HCT116 (cell line): ENCODE measurements around the gene ZNF317. TPM values are rescaled to one million over a fixed set of nuclear protein-coding genes. Genes with fewer than 3 reads are reported as not detected.

Source experiments
- ATAC-seq: fragments of 200-7000 bp; cut with Tn5 transposase; 2 replicates; pipeline ENCODE4 v1.9.1; 2020; ENCODE audit warnings: mild to moderate bottlenecking, moderate library complexity
- BruUV-seq: library from RNA; stranded (reverse); fragments of 400-500 nt; replicated peaks from 2 replicates; lab custom pipeline; 2021; lab: Mats Ljungman, UMichigan
- CTCF ChIA-PET: fragments of 300-600 bp; sonication (Branson Sonifier 250); formaldehyde crosslinking; loops from one replicate; lab custom pipeline; 2021; ENCODE audit warnings: antibody characterized with exemption; lab: Charles Lee
- POLR2A ChIA-PET: fragments of 300-600, 350-600 bp; sonication (Branson Sonifier 250); formaldehyde crosslinking; loops from one replicate; lab custom pipeline; 2021; ENCODE audit warnings: antibody characterized with exemption; lab: Charles Lee
- RAD21 ChIA-PET, 2 experiments: fragments of 300-600 bp; sonication (Branson Sonifier 250); formaldehyde crosslinking; loops; one replicate each; lab custom pipeline; 2023; ENCODE audit warnings: low total read pairs in 2 of 2; ENCODE audit not compliant: uncharacterized antibody in 2 of 2, unreplicated experiment in 2 of 2, low non-redundant PET in 1 of 2; lab: Charles Lee
- DNase-seq: peaks from one replicate; pipeline ENCODE4 v3.0.0-alpha.2; 2010; ENCODE audit warnings: low read depth, low spot score
- H2AFZ ChIP-seq: fragments of 200-600 bp; shearing (Covaris generic), sonication (generic); 2 replicates; pipeline ENCODE4 v1.6.1; 2017; ENCODE audit warnings: low read depth, mixed run types, mixed read lengths, antibody characterized with exemption, low read length; ENCODE audit not compliant: poor library complexity, severe bottlenecking
- H3K27ac ChIP-seq: 2 replicates; pipeline ENCODE4 v1.5.1; 2012; ENCODE audit warnings: low read depth, low read length
- H3K27me3 ChIP-seq: fragments of 200-600 bp; sonication (generic); 2 replicates; pipeline ENCODE4 v1.6.1; 2016; ENCODE audit warnings: mixed run types, low read length, mixed read lengths; ENCODE audit not compliant: insufficient read depth
- H3K36me3 ChIP-seq, 2 experiments: fragments of 200-500 bp in 1 of 2; fragments of 200-600 bp in 1 of 2; sonication (Bioruptor generic) in 1 of 2; sonication (generic) in 1 of 2; 2 replicates each; pipeline versions ENCODE4 v1.5.1 to v1.6.1; 2014 to 2016; ENCODE audit warnings: low read length in 2 of 2, inconsistent platforms in 1 of 2, mixed read lengths in 1 of 2, mixed run types in 1 of 2; ENCODE audit not compliant: insufficient read depth in 2 of 2, control insufficient read depth in 1 of 2
- H3K4me1 ChIP-seq, 2 experiments: fragments of 200-600 bp in 1 of 2; sonication (generic) in 1 of 2; 2 replicates each; pipeline versions ENCODE4 v1.5.1 to v1.6.1; 2012 to 2017; ENCODE audit warnings: low read length in 2 of 2, inconsistent platforms in 1 of 2, mild to moderate bottlenecking in 1 of 2, mixed read lengths in 1 of 2, mixed run types in 1 of 2, moderate library complexity in 1 of 2; ENCODE audit not compliant: insufficient read depth in 2 of 2, control insufficient read depth in 1 of 2
- H3K4me2 ChIP-seq: fragments of 200-600 bp; sonication (generic); 2 replicates; pipeline ENCODE4 v1.6.1; 2017; ENCODE audit warnings: mixed run types, low read length, mixed read lengths
- H3K4me3 ChIP-seq, 2 experiments: fragments of 200-600 bp in 1 of 2; sonication (generic) in 1 of 2; replicated peaks in 1 of 2; 2 replicates each; pipeline ENCODE4 v1.5.1; 2011 to 2016; ENCODE audit warnings: low read length in 2 of 2, control low read depth in 1 of 2, low read depth in 1 of 2, mild to moderate bottlenecking in 1 of 2, mixed read lengths in 1 of 2, mixed run types in 1 of 2
- H3K79me2 ChIP-seq: fragments of 200-600 bp; sonication (generic); 2 replicates; pipeline ENCODE4 v1.6.1; 2017; ENCODE audit warnings: mild to moderate bottlenecking, mixed run types, low read length, moderate library complexity, mixed read lengths; ENCODE audit not compliant: insufficient read depth
- H3K9ac ChIP-seq: fragments of 200-600 bp; sonication (generic); 2 replicates; pipeline ENCODE4 v1.6.1; 2016; ENCODE audit warnings: low read length, mixed read lengths
- H3K9me2 ChIP-seq: fragments of 200-600 bp; sonication (generic), shearing (Covaris generic); 2 replicates; pipeline ENCODE4 v1.6.1; 2017; ENCODE audit warnings: mixed run types, mild to moderate bottlenecking, moderate library complexity; ENCODE audit not compliant: insufficient read depth
- H3K9me3 ChIP-seq, 2 experiments: fragments of 200-500 bp in 1 of 2; fragments of 200-600 bp in 1 of 2; sonication (Bioruptor generic) in 1 of 2; sonication (generic) in 1 of 2; 2 replicates each; pipeline ENCODE4 v1.6.1; 2014 to 2017; ENCODE audit warnings: low read length in 2 of 2, mixed read lengths in 2 of 2, inconsistent platforms in 1 of 2, low read depth in 1 of 2, mild to moderate bottlenecking in 1 of 2, mixed run types in 1 of 2, moderate library complexity in 1 of 2; ENCODE audit not compliant: control insufficient read depth in 1 of 2, insufficient read depth in 1 of 2
- H4K20me1 ChIP-seq: fragments of 200-600 bp; sonication (generic), shearing (Covaris generic); 2 replicates; pipeline ENCODE4 v1.6.1; 2017; ENCODE audit warnings: mixed run types, mild to moderate bottlenecking, moderate library complexity; ENCODE audit not compliant: insufficient read depth
- ELF1 ChIP-seq: IDR thresholded peaks from 2 replicates; pipeline ENCODE4 v1.6.1; 2012; ENCODE audit warnings: low read depth, borderline replicate concordance
- EZH2phosphoT487 ChIP-seq: fragments of 200-600 bp; IDR thresholded peaks from 2 replicates; pipeline ENCODE4 v1.6.1; 2018; ENCODE audit warnings: antibody characterized with exemption, borderline replicate concordance
- POLR2A ChIP-seq: IDR thresholded peaks from 2 replicates; pipeline ENCODE4 v1.7.0; 2011; ENCODE audit warnings: borderline replicate concordance; ENCODE audit not compliant: insufficient read depth, insufficient read length; ENCODE audit errors: extremely low read depth
- POLR2AphosphoS5 ChIP-seq: IDR thresholded peaks from 2 replicates; pipeline ENCODE4 v1.6.1; 2011; ENCODE audit warnings: mild to moderate bottlenecking, low read depth, low read length, moderate library complexity
- REST ChIP-seq: IDR thresholded peaks from 2 replicates; pipeline ENCODE4 v1.6.1; 2012; ENCODE audit warnings: low read depth
- SP1 ChIP-seq: IDR thresholded peaks from 2 replicates; pipeline ENCODE4 v1.6.1; 2012; ENCODE audit warnings: low read depth
- YY1 ChIP-seq: IDR thresholded peaks from 2 replicates; pipeline ENCODE4 v1.6.1; 2011; ENCODE audit warnings: low read length, low read depth, moderate library complexity, mild to moderate bottlenecking; ENCODE audit not compliant: insufficient replicate concordance; ENCODE audit errors: extremely low read depth
- ZFX ChIP-seq: fragments of 450-650 bp; IDR thresholded peaks from 2 replicates; pipeline ENCODE4 v1.6.1; 2017
- intact Hi-C: fragments of 100-400 bp; cut with micrococcal nuclease; formaldehyde crosslinking; loops from 2 replicates; pipeline ENCODE4 v1.10.0; 2022
- total RNA-seq: library from RNA; stranded (reverse); gene quantifications from one replicate; pipeline ENCODE4 v1.2.1, GENCODE V29; 2021; ENCODE audit not compliant: unreplicated experiment
- TF ChIP-seq, protein P1 (sequence below): IDR thresholded peaks from 2 replicates; pipeline ENCODE4 v1.6.1; 2011; ENCODE audit warnings: mild to moderate bottlenecking, low read length, moderate library complexity; ENCODE audit not compliant: insufficient replicate concordance; ENCODE audit errors: extremely low read depth

Gene ZNF317
- total RNA-seq, 1 experiment from 2014 or later, result 39.8 TPM

DNA sequence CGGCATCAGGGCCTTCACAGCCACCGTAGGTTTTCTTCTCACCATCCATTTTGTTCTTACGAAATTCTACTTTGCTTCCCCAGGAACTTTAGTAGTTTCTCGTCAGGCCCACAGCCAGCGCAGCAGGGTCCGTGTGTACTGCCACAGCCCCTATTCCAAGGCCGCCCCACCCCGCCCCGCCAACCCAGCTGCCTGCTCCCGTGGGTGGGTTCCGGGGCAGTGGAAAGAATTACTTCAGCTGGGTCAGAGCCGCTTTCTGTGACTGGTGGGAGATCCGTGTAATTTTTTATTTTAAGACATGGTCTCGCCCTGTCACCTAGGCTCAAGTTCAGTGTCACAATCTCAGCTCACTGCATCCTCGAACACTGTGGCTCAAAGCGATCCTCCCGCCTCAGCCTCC lies 42.8 kb downstream of the ZNF317 start:
- H3K9ac ChIP-seq, result no peak overlapping the region
- H3K27me3 ChIP-seq, result no peaks in the 10 kb centered on the region
- intact Hi-C loops, result no loop called here
- CTCF ChIA-PET, result no interaction called here
- no peak overlapping the region for H3K4me2 ChIP-seq
- no peaks in the 10 kb centered on the region for H3K9me2 ChIP-seq
- no TSS peak for BruUV-seq
- H3K79me2 ChIP-seq, result no peaks in the 10 kb centered on the region
- no peaks in the 10 kb centered on the region for H4K20me1 ChIP-seq
- no peak for TF ChIP-seq YY1
- TF ChIP-seq, protein P1, sequence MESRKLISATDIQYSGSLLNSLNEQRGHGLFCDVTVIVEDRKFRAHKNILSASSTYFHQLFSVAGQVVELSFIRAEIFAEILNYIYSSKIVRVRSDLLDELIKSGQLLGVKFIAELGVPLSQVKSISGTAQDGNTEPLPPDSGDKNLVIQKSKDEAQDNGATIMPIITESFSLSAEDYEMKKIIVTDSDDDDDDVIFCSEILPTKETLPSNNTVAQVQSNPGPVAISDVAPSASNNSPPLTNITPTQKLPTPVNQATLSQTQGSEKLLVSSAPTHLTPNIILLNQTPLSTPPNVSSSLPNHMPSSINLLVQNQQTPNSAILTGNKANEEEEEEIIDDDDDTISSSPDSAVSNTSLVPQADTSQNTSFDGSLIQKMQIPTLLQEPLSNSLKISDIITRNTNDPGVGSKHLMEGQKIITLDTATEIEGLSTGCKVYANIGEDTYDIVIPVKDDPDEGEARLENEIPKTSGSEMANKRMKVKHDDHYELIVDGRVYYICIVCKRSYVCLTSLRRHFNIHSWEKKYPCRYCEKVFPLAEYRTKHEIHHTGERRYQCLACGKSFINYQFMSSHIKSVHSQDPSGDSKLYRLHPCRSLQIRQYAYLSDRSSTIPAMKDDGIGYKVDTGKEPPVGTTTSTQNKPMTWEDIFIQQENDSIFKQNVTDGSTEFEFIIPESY, result no peak
- TF ChIP-seq POLR2AphosphoS5, result no peak
- no peak for TF ChIP-seq REST
- TF ChIP-seq EZH2phosphoT487, result no peak
- TF ChIP-seq POLR2A, result no peak
- TF ChIP-seq ZFX, result no peak
- TF ChIP-seq SP1, result no peak
- TF ChIP-seq ELF1, result no peak
- no peaks in the 10 kb centered on the region for H3K4me1 ChIP-seq
- H3K36me3 ChIP-seq, result no peaks in the 10 kb centered on the region
- POLR2A ChIA-PET, result no interaction called here
- DNase-seq (no peak), ATAC-seq (no peak)
- no peak overlapping the region for H2AFZ ChIP-seq
- H3K27ac ChIP-seq, result no peak overlapping the region
- H3K9me3 ChIP-seq, result no peaks in the 10 kb centered on the region
- RAD21 ChIA-PET, result interaction anchor here in 1 of 2 experiments (0.7 kb wide), 1 partner anchor 7 kb away, joined by 10 read pairs; no protein-coding TSS in a partner anchor
- no peak overlapping the region for H3K4me3 ChIP-seq
